Hepatocyte (in vitro differentiated cells): Measurements from ENCODE around the gene NHEJ1. TPM values are rescaled to one million over a fixed set of nuclear protein-coding genes. Genes with fewer than 3 reads are reported as not detected.

Source experiments
- DNase-seq: peaks from one replicate; pipeline ENCODE4 v3.0.0-alpha.2; 2016; ENCODE audit warnings: low spot score
- H2AFZ ChIP-seq: fragments of 200-600 bp; sonication (generic); 2 replicates; pipeline ENCODE4 v1.6.0; 2016; ENCODE audit warnings: antibody characterized with exemption, mild to moderate bottlenecking
- H3K27ac ChIP-seq: fragments of 200-600 bp; sonication (generic); 2 replicates; pipeline ENCODE4 v1.5.1; 2016; ENCODE audit warnings: mild to moderate bottlenecking
- H3K27me3 ChIP-seq: fragments of 200-600 bp; sonication (generic); 2 replicates; pipeline ENCODE4 v1.6.1; 2016
- H3K36me3 ChIP-seq: fragments of 200-600 bp; sonication (generic); replicated peaks from 2 replicates; pipeline ENCODE4 v1.5.1; 2016; ENCODE audit warnings: low read depth; ENCODE audit not compliant: insufficient read depth
- H3K4me1 ChIP-seq: fragments of 200-600 bp; sonication (generic); 2 replicates; pipeline ENCODE4 v1.5.1; 2016; ENCODE audit warnings: mild to moderate bottlenecking, moderate library complexity; ENCODE audit not compliant: insufficient read depth
- H3K4me2 ChIP-seq: fragments of 200-600 bp; sonication (generic); 2 replicates; pipeline ENCODE4 v1.6.0; 2016
- H3K4me3 ChIP-seq: fragments of 200-600 bp; sonication (generic); 2 replicates; pipeline ENCODE4 v1.5.1; 2016; ENCODE audit warnings: mild to moderate bottlenecking
- H3K79me2 ChIP-seq: fragments of 200-600 bp; sonication (generic); 2 replicates; pipeline ENCODE4 v1.6.0; 2017; ENCODE audit warnings: mild to moderate bottlenecking
- H3K9me2 ChIP-seq: fragments of 200-600 bp; sonication (generic); replicated peaks from 2 replicates; pipeline ENCODE4 v1.6.0; 2017; ENCODE audit warnings: mild to moderate bottlenecking; ENCODE audit not compliant: insufficient read depth
- H3K9me3 ChIP-seq: fragments of 200-600 bp; sonication (generic); 2 replicates; pipeline ENCODE4 v1.5.1; 2016; ENCODE audit warnings: low read depth, mild to moderate bottlenecking
- H4K20me1 ChIP-seq: fragments of 200-600 bp; sonication (generic); 2 replicates; pipeline ENCODE4 v1.6.0; 2016; ENCODE audit warnings: mild to moderate bottlenecking; ENCODE audit not compliant: insufficient read depth, poor library complexity, severe bottlenecking
- CTCF ChIP-seq: fragments of 200-600 bp; sonication (generic); IDR thresholded peaks from 2 replicates; pipeline ENCODE4 v1.5.1; 2016; ENCODE audit warnings: antibody characterized with exemption, mild to moderate bottlenecking; ENCODE audit not compliant: poor library complexity
- EZH2 ChIP-seq: fragments of 200-600 bp; sonication (generic); IDR thresholded peaks from 2 replicates; pipeline ENCODE4 v1.6.1; 2016; ENCODE audit warnings: antibody characterized with exemption, mild to moderate bottlenecking, borderline replicate concordance
- EZH2phosphoT487 ChIP-seq: fragments of 200-600 bp; sonication (generic); IDR thresholded peaks from one replicate; pipeline ENCODE4 v1.6.1; 2018; ENCODE audit warnings: antibody characterized with exemption, mild to moderate bottlenecking, low read depth, moderate library complexity; ENCODE audit not compliant: unreplicated experiment, severe bottlenecking
- WGBS: methylation state at CpG from one replicate; pipeline ENCODE4 v1.1.6; 2016; ENCODE audit warnings: low lambda C conversion rate; ENCODE audit errors: missing lambda C conversion rate; 5-methylcytosine and 5-hydroxymethylcytosine counted together
- polyA plus RNA-seq: library from polyadenylated mRNA; unstranded; fragments of >200 nt; fragmentation: Nextera tagmentation; extraction: Ambion mirVana; gene quantifications from 2 replicates; pipeline ENCODE4 v1.2.1, GENCODE V29; 2016
- total RNA-seq: library from RNA; depleted of rRNA; stranded (reverse); fragments of >200 nt; gene quantifications from 2 replicates; pipeline ENCODE4 v1.2.3, GENCODE V29; 2014

NHEJ1 gene
- total and polyA plus RNA-seq, 2 experiments from 2014 or later = 18.1 to 28.2 TPM

DNA sequence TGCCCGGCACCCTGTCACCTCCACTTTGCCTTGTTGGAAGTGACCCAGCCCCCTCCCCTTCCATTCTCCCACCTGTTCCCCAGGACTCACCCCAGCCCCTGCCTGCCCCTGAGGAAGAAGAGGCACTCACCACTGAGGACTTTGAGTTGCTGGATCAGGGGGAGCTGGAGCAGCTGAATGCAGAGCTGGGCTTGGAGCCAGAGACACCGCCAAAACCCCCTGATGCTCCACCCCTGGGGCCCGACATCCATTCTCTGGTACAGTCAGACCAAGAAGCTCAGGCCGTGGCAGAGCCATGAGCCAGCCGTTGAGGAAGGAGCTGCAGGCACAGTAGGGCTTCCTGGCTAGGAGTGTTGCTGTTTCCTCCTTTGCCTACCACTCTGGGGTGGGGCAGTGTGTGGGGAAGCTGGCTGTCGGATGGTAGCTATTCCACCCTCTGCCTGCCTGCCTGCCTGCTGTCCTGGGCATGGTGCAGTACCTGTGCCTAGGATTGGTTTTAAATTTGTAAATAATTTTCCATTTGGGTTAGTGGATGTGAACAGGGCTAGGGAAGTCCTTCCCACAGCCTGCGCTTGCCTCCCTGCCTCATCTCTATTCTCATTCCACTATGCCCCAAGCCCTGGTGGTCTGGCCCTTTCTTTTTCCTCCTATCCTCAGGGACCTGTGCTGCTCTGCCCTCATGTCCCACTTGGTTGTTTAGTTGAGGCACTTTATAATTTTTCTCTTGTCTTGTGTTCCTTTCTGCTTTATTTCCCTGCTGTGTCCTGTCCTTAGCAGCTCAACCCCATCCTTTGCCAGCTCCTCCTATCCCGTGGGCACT is 21.9 kb upstream of the NHEJ1 start:
- Histone ChIP-seq H3K4me1 (peaks cover 6% of the 10 kb centered on the region), H3K9me3 (no peaks in the 10 kb centered on the region), H3K27me3 (no peaks in the 10 kb centered on the region), H3K36me3 (no peaks in the 10 kb centered on the region), H3K9me2 (no peaks in the 10 kb centered on the region), H4K20me1 (peaks cover 10% of the 10 kb centered on the region), H3K4me2 (no peak overlapping the region), H3K27ac (peak overlapping the region; percentile 16), H3K4me3 (no peak overlapping the region), H3K79me2 (peaks cover 23% of the 10 kb centered on the region), H2AFZ (no peak overlapping the region)
- no peak for TF ChIP-seq EZH2
- TF ChIP-seq EZH2phosphoT487 = no peak
- no peak for TF ChIP-seq CTCF
- 96% methylated on average over 8 of the region's 8 CpGs for WGBS
- DNase-seq = no peak

- Histone ChIP-seq H3K9me2 (no peaks in the 10 kb centered on the region), H4K20me1 (peaks cover 10% of the 10 kb centered on the region), H3K27ac (no peak overlapping the region), H3K4me1 (peaks cover 6% of the 10 kb centered on the region), H3K36me3 (no peaks in the 10 kb centered on the region), H3K79me2 (peaks cover 23% of the 10 kb centered on the region), H3K27me3 (no peaks in the 10 kb centered on the region), H2AFZ (no peak overlapping the region), H3K4me2 (no peak overlapping the region), H3K9me3 (no peaks in the 10 kb centered on the region), H3K4me3 (no peak overlapping the region)
- 98% methylated on average over 6 of the region's 6 CpGs for WGBS
- no peak for DNase-seq
- TF ChIP-seq EZH2 (no peak), EZH2phosphoT487 (no peak), CTCF (no peak)
Measured at GRCh38 chr2:219181531-219181930, 20.9 kb upstream of the NHEJ1 start.

- H3K9me3 ChIP-seq = no peaks in the 10 kb centered on the region
- TF ChIP-seq EZH2phosphoT487 (no peak), EZH2 (no peak), CTCF (no peak)
- no peak for DNase-seq
- no peak overlapping the region for H2AFZ ChIP-seq
- no peak overlapping the region for H3K27ac ChIP-seq
- whole genome bisulfite sequencing = 98% methylated on average over 5 of the region's 5 CpGs
- H3K27me3 ChIP-seq = no peaks in the 10 kb centered on the region
- no peak overlapping the region for H3K4me3 ChIP-seq
- peaks cover 23% of the 10 kb centered on the region for H3K79me2 ChIP-seq
- no peak overlapping the region for H3K4me2 ChIP-seq
- peaks cover 10% of the 10 kb centered on the region for H4K20me1 ChIP-seq
- no peaks in the 10 kb centered on the region for H3K9me2 ChIP-seq
- no peaks in the 10 kb centered on the region for H3K36me3 ChIP-seq
- peaks cover 8% of the 10 kb centered on the region for H3K4me1 ChIP-seq
Measured at GRCh38 chr2:219180961-219181360, 20.3 kb upstream of the NHEJ1 start.
